ENCODE measurements around the gene TNFRSF25. TPM values are rescaled to one million over a fixed set of nuclear protein-coding genes. Genes with fewer than 3 reads are reported as not detected.

The TNFRSF25 gene
- total and polyA plus RNA-seq, 2 donors (not counting 3 experiments of a cell fraction or from before 2014, with no cell fraction given) = 33.9 to 38.8 TPM

DNA sequence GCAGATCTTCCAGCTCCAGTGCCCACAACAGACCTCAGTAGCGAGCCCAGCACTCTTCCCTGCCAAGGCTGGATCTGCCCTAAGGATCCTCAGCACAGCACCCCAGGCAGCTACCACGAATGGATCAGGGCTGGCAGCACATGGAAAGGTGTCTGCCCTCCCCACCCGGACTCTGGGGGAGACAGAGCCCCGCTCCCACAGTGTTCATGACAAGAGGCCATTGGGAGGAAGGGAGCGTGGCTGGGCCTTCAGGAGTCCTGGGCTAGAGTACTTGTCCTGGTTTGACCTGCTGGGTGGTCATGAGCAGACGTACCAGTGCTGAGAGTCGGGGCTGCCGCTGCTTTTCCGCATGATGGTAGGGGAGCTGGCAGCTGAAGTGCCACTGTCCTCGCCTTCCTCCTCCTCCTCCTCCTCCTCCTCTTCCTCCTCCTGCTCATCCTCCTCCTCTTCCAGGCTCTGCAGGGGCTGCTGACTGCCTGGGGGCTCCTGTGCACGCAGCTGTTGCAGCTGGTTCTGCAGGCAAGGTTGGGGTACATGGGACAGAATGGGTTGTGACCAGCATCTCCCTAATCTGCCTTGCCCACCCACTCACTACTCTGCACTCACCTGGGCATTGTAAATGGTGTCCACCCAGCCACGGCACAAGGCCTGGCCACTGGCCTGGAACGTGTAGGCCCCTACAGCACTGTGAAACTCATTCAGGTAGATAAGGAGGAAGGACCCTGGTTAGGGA, 2.9 kb upstream of the TNFRSF25 start:
- dilution Hi-C loops (cut with MboI; ENCODE audit: extremely low pct_ligation_motif_present, low sequenced_read_pairs) = no loop called here
- DNase-seq (ENCODE audit: low read depth, low spot score) = no peak
- CTCF ChIA-PET = interaction anchor here (1.0 to 1.4 kb wide), 2 partner anchors 17 to 224 kb away, joined by 4 to 6 read pairs; no protein-coding TSS in a partner anchor
- Histone ChIP-seq H3K36me3 (ENCODE audit: control insufficient read depth in 2 of 2, extremely low read depth in 1 of 2, insufficient read depth in 2 of 2, low read length in 2 of 2) (peaks cover 8 to 59% of the 10 kb centered on the region in 2 experiments), H2AFZ (ENCODE audit: low read depth, low read length) (no peak overlapping the region), H3K9me3 (replicated peaks; ENCODE audit: control insufficient read depth, insufficient read depth, low read length) (no peaks in the 10 kb centered on the region), H3K4me2 (ENCODE audit: insufficient read depth, low read length) (no peak overlapping the region), H3K4me3 (replicated peaks in 1 of 3; ENCODE audit: insufficient read depth in 1 of 3, low read depth in 1 of 3, low read length in 3 of 3) (no peak overlapping the region), H3K4me1 (ENCODE audit: control insufficient read depth, extremely low read depth, insufficient read depth, low read length) (no peaks in the 10 kb centered on the region), H3K79me2 (ENCODE audit: control insufficient read depth, insufficient read depth, low read length) (no peaks in the 10 kb centered on the region), H3K27me3 (ENCODE audit: control insufficient read depth in 2 of 2, insufficient read depth in 2 of 2, low read length in 2 of 2) (no peaks in the 10 kb centered on the region), H4K20me1 (replicated peaks; ENCODE audit: control insufficient read depth, extremely low read depth, insufficient read depth, low read length) (no peaks in the 10 kb centered on the region), H3K9me1 (replicated peaks; ENCODE audit: control insufficient read depth, extremely low read depth, insufficient read depth, low read length) (no peaks in the 10 kb centered on the region), H3K9ac (replicated peaks; ENCODE audit: extremely low read depth, insufficient read depth, low read length) (no peak overlapping the region), H3K27ac (ENCODE audit: insufficient read depth, low read depth, low read length) (no peak overlapping the region)
- no peak for FAIRE-seq
- no TSS peak for BruUV-seq (replicated peaks)
- intact Hi-C loops (cut with micrococcal nuclease) = no loop called here
- TF ChIP-seq, protein P1, sequence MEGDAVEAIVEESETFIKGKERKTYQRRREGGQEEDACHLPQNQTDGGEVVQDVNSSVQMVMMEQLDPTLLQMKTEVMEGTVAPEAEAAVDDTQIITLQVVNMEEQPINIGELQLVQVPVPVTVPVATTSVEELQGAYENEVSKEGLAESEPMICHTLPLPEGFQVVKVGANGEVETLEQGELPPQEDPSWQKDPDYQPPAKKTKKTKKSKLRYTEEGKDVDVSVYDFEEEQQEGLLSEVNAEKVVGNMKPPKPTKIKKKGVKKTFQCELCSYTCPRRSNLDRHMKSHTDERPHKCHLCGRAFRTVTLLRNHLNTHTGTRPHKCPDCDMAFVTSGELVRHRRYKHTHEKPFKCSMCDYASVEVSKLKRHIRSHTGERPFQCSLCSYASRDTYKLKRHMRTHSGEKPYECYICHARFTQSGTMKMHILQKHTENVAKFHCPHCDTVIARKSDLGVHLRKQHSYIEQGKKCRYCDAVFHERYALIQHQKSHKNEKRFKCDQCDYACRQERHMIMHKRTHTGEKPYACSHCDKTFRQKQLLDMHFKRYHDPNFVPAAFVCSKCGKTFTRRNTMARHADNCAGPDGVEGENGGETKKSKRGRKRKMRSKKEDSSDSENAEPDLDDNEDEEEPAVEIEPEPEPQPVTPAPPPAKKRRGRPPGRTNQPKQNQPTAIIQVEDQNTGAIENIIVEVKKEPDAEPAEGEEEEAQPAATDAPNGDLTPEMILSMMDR (IDR thresholded peaks at IDR 0.05; ENCODE audit: extremely low read depth in 1 of 2, insufficient read depth in 1 of 2, low read depth in 1 of 2, low read length in 2 of 2) = no peak
- POLR2A ChIA-PET = no interaction called here

DNA sequence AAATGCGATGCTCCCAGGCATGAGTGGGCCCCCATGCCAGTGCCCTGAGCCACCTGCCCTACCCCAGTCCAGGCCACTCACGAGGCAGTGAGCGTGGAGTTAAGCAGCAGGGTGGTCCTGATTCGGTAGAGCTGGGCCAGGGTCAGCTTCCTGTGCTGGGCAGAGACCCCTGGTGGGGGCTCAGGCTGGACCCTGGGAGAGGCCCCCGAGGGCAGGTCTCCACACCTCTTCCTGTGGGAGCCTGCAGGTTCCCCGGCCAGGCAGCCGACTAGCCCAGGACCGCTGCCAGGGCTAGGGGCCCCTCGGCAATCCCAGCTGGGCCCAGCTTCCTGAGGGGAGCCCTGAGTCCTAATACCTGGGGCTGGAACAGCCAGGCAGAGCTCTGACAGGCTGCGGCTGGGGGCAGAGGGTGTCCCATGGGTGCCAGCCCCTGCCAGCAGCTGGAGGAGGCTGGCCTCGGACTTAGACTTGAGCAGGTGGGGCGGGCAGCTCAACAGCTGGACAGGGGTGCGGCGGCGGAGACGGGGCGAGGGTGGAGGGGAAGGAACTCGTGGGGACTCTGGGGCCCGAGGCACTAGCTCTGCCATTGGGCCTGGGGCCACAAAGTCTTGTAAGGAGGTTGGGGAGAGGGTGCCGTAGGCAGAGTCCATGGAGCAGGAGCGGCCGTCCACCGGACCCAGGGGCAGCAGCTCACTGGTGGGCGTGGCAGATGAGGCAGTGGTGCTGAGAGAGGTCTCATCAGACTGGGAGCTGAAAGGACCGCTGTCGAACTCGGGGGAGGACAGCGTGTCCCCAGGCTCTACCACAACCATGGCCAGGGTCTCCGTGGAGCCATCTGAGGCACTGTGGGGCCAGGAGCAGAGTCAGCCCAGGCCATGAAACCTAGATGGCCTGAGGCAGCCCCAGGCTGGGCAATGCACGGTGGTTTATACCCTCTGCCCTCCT, 2.0 kb upstream of the TNFRSF25 start:
- Histone ChIP-seq H2AFZ (ENCODE audit: low read depth, low read length) (no peak overlapping the region), H3K27ac (ENCODE audit: insufficient read depth, low read depth, low read length) (no peak overlapping the region), H3K79me2 (ENCODE audit: control insufficient read depth, insufficient read depth, low read length) (no peaks in the 10 kb centered on the region), H3K36me3 (ENCODE audit: control insufficient read depth in 2 of 2, extremely low read depth in 1 of 2, insufficient read depth in 2 of 2, low read length in 2 of 2) (peaks cover 8 to 54% of the 10 kb centered on the region in 2 experiments), H3K4me1 (ENCODE audit: control insufficient read depth, extremely low read depth, insufficient read depth, low read length) (no peaks in the 10 kb centered on the region), H3K27me3 (ENCODE audit: control insufficient read depth in 2 of 2, insufficient read depth in 2 of 2, low read length in 2 of 2) (no peaks in the 10 kb centered on the region), H3K4me3 (replicated peaks in 1 of 3; ENCODE audit: insufficient read depth in 1 of 3, low read depth in 1 of 3, low read length in 3 of 3) (no peak overlapping the region), H3K4me2 (ENCODE audit: insufficient read depth, low read length) (no peak overlapping the region), H3K9me1 (replicated peaks; ENCODE audit: control insufficient read depth, extremely low read depth, insufficient read depth, low read length) (no peaks in the 10 kb centered on the region), H3K9ac (replicated peaks; ENCODE audit: extremely low read depth, insufficient read depth, low read length) (no peak overlapping the region), H4K20me1 (replicated peaks; ENCODE audit: control insufficient read depth, extremely low read depth, insufficient read depth, low read length) (no peaks in the 10 kb centered on the region), H3K9me3 (replicated peaks; ENCODE audit: control insufficient read depth, insufficient read depth, low read length) (no peaks in the 10 kb centered on the region)
- ChIA-PET CTCF (interaction anchor here (0.8 to 1.4 kb wide), 3 partner anchors 11 to 223 kb away, joined by 3 to 6 read pairs (median 4); no protein-coding TSS in a partner anchor), POLR2A (interaction anchor here (0.6 kb wide), 1 partner anchor 12 kb away, joined by 3 read pairs; no protein-coding TSS in a partner anchor)
- no peak for DNase-seq (ENCODE audit: low read depth, low spot score)
- dilution Hi-C loops (cut with MboI; ENCODE audit: extremely low pct_ligation_motif_present, low sequenced_read_pairs) (no loop called here), intact Hi-C loops (cut with micrococcal nuclease) (no loop called here)
- TF ChIP-seq, protein P1 (IDR thresholded peaks at IDR 0.05; ENCODE audit: extremely low read depth in 1 of 2, insufficient read depth in 1 of 2, low read depth in 1 of 2, low read length in 2 of 2) = no peak
- no peak for TF ChIP-seq GATA2 (IDR thresholded peaks at IDR 0.05; ENCODE audit: insufficient read depth, insufficient read length, low read depth, low read length)
- TF ChIP-seq FOS (IDR thresholded peaks at IDR 0.05; ENCODE audit: borderline replicate concordance, insufficient read depth, low read length) = no peak
- TF ChIP-seq MYC (IDR thresholded peaks at IDR 0.05; ENCODE audit: low read depth, low read length) = no peak
- TF ChIP-seq JUN (IDR thresholded peaks at IDR 0.05; ENCODE audit: borderline replicate concordance, insufficient read depth, insufficient read length, low read depth) = no peak
- TF ChIP-seq EZH2 (IDR thresholded peaks at IDR 0.05; ENCODE audit: borderline replicate concordance, low read depth, low read length, severe bottlenecking) = no peak
- TF ChIP-seq POLR2AphosphoS5 (IDR thresholded peaks at IDR 0.05; ENCODE audit: insufficient read depth, low read depth, low read length) = no peak
- no peak for TF ChIP-seq POLR2A (IDR thresholded peaks at IDR 0.05; ENCODE audit: low read depth, low read length)
- TF ChIP-seq, protein P2, sequence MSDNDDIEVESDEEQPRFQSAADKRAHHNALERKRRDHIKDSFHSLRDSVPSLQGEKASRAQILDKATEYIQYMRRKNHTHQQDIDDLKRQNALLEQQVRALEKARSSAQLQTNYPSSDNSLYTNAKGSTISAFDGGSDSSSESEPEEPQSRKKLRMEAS (IDR thresholded peaks at IDR 0.05; ENCODE audit: insufficient read depth, insufficient read length) = no peak
- TSS peak; percentile 15 for BruUV-seq (replicated peaks)
- FAIRE-seq = no peak
